GM19193 (cell line): Measurements from ENCODE around the gene KLHL26.

Experiments
- POLR2A ChIP-seq: IDR thresholded peaks from 4 replicates; pipeline ENCODE4 v1.6.1; 2011; ENCODE audit not compliant: insufficient read depth, insufficient read length; ENCODE audit errors: extremely low read depth

Gene KLHL26

DNA sequence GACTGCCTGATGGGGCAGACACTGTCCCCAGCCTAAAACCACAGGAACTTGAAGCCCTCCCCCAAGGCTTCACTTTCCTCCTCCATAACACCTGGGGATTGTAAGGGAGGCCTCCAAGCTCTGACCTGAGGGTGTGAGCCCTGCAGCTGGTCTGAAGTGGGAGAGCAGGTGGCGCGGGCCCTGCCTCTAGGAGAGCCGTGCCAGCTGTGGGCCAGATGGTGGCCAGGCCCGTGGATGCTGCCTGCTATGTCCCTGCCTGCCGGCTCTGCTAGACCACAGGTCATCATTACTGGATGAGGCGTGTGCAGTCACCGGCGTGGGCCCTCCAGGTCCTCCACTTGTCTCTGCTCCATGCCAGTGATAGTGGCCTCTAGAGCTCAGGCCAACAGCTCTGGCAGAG is 3.5 kb upstream of the KLHL26 start:
- TF ChIP-seq POLR2A: no peak

DNA sequence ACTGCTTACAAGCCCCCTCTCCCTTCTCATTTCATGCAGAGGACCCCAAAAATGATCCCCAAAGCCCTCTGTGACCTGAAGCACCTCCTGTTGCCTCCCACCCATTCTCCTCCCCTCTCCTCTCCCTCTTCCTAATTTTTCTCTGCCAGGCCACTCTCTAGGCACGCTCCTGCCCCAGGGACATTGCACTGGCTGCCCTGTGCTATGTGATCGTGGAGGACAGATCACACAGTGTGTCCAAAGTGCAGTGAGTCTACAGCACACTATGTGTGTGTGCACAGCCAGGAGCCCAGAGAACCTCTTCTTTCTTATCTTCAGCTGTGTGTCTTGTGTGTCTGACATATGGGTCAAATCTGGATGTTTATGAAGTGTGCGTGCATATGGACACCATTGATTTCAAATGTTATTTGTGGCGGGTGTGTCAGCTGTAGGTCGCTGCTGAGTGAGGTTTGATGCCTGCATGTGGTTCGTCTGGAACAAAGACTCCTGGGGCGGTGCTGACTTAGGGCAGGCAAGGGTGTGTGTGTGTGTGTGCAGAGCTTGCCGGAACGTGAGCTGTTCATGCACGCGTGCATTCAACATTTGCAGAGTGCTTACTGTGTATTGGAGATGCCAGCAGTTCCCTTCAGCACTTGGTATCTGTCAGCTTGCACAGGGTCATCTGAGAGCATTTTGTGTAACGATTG is 2.1 kb upstream of the KLHL26 start:
- no peak for TF ChIP-seq POLR2A

DNA sequence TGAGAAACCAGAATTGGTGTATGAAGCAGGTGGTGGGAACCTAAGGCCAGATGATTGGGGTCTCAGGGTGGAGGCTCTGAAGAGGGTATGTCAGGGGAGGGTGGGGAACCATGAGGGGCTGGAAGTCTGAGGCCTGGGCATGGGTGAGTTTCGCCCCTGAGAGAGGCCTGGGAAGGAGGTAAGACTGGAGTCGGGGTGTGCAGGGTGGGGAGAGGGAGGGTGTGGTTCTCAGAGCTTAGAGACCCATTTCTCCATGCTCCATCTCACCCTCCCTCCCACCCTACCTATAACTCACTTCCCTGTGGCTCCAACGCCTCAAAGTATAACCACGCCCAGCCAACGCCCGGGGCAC is 1.0 kb upstream of the KLHL26 start:
- no peak for TF ChIP-seq POLR2A

DNA sequence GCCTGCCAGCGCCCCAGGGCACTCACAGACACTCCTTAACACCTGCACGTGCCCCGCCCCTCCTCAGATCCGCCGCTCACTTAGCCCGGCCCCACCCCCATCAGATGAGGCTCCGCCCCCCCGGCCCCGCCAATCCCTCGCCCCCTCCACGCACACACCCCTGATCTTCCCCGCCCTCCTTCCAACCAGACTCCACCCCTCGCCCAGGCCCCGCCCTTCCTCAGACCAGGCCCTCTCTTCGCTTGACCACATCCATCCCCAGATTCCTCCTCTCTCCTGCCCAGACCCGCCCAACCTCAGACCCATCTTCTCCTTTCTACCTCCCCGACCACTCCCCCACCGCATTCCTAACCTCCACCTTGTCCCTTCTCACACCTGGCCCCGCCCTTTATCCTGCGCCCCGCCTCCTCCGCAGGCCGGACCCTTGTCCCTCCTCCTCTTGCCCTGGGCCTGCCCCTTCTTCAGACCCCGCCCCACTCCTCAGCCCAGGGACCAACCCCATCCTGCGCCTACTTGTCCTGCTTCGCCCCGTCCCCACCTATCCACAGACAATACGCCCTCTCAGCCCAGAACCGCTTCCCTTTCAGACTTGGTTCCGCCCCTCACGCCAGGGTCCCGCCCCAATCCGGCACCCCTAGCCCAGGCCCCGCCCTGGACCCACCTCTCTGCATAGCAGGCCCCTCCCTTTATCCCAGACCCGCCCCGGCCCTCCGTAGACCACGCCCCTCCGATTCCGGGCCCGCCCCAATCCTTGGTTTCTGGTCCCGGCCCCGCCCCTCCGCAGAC is 452 bp upstream of the KLHL26 start:
- TF ChIP-seq POLR2A: no peak

DNA sequence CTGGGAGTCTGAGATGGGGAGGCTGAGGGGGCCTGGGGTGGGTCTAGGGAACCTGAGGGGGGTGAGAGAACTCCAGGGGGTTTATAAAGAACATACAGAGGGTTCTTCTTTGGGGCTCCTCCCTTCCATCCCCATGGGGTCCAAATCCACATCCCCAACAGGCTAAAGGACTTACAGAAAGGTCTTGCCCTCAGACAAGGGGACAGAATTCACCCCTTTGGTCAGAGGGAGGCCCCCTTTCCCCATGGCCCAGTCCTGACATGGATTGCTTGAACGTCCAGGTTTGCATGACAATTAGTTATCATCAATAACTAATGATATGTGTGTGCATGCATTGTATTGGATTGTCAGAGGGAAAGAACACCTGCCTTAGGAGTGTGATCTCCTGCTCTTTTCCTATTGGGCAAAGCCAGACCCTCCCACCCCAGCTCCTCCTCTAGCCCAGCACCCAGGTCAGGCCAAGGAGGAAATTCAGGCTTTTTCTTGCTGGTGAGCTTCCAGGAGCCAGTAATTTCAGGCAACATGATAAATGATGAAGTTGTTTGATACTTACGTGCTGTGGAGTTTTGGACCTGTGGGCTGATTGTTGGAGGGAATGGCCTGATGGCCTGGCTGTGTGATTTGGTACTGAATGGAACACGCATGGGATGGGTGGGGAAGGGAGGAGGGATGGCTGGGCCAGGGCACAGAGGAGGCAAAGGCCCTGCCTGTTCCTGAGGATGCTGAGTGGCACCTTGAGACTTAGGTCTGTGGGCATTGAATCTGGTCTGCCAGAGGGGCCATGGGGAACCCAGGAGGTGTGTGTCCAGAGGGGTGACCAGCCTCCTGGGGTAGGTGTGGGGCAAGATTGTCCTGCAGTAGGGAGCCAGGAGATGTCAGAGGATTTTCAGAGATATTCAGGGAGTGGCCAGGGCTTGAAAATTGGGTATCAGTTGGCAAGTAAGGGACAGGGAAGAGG is 1.1 kb downstream of the KLHL26 start:
- no peak for TF ChIP-seq POLR2A

DNA sequence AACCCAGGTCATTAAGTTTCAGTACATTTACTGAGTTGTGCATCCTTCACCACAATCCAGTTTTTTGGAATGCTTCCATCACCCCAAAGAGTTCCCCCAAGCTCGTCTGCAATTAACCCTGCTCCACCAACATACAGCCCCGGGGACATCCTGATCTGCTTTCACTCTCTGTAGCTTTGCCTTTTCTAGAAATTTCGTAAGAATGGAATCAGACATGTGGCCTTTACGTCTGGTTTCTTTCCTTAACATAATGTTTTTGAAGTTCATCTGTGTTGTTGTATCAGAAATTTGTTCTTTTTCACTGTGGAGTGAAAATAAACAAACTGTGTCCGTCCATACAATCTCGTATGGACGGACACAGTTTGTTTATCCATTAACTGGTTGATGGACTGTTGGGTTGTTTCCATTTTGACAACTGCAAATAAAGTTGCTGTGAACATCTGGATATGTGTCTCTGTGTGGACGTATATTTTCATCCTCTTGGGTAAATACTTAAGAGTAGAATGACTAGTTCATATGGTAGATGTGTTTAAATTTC is 2.9 kb downstream of the KLHL26 start:
- no peak for TF ChIP-seq POLR2A

DNA sequence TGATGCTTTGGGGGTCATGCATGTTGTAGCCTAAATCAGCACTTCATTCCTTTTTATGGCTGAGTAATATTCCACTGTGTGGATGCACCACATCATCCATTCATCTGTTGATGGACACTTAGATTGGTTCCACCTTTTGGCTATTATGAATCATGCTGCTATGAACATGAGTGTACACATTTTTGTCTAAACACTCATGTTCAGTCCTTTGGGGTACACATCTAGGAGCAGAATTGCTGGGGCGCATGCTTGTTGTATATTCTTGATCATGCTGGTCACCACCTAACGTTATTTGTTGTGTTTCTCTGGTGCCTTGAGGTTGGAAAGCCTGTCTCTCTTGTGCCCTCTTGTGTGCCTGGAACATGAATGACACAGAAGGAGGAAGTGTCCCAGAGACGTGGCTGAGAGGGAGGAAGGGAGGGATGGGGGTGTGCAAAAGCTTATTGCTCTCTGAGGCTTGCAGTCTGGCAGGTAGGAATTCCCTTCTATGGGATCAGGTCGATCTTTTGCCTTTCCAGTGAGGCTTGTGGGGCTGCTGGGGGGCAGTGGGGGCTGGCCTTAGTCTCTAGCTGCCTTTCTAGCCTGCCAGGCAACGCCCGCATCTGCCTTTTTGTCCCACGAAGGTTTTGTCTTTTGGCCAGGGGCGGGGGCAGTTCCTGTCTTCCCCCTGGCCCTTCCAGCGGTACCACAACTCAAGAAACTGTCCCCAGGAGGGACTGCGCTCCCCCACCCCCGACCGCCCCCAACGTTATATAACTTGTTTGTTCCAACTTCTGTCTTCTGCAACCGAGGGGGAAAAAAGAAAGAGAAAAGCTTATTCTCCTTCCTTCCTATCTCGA is 7.6 kb downstream of the KLHL26 start:
- TF ChIP-seq POLR2A: no peak

DNA sequence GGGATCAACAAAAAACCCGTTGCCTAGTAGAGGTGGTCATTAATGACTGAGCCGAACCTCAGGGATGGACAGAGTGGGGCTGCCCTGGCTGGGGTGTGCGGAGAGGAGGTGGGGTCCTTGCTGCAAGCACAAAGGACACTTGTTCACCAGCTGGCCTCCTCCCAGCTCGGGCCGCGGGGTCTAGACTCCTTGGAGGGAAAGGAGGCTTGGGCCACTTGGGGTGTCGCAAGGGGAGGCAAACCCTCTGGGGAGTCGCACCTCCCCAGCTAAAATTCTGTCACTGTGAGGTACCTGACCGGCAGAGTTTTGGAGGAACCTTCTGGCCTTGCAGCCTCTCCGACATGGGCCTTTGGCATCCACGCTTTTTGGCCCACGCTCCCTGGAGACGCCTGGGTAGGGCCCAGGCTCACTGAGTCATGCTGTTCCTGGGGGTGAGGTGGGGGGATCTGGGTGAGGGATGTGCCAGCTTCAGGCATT is 8.2 kb downstream of the KLHL26 start:
- no peak for TF ChIP-seq POLR2A

DNA sequence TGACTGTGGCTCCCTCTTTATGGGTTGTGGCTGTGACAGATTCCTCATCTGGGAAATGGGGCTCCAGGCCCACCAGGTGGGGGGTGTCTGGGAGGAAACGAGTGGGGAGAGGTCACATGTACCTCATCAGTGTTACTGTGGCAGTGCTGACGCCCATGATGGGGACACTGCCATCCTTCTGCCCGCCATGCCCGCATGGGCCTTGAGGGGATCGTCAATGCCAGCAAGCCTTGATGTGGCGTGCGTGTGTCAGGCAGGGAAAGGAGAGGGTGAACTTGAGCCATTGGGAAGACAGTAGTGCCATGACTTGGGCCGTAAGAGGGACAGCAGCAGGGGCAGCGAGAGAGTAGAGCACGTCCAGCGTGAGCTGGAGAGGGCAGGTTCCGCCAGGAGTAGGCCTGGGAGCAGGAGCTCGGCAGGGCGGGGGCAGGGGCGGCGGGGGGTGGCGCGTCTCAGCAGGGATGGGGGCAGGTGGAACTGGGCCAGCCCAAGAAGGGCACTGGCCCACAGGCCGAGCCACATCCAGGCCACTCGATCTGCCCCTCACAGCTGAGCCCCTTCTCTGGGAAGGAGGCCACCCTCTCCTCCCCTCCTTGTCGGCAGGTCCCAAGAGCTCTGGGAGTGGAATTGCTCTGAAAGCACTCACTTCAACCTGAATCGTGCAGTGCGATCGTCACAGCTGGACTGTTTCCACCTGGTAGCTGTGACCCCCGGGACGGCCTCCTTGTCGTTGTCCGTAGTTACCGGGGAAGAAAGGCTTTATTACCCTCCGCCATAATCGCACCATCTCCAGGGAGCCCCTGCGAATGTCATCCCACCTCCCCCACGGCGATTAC is 9.9 kb downstream of the KLHL26 start:
- no peak for TF ChIP-seq POLR2A

DNA sequence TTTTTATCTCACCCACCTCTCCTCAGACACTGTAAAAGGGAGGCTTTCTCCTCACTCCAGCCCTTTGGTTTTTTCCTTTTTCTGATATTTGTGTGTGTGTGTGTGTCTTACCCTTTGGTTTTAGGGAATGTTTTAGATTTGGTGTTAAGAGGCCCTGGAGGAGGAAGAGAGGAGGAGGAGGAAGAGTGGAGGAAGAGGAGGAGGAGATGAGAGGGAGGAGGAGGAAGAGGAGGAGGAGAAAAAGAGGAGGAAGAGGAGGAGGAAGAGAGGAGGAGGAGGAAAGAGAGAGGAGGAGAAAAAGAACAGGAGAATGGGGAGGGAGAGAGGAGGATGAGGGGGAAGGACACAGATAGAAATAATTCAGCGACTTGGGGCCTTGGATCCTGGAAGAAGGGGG is 10.5 kb downstream of the KLHL26 start:
- TF ChIP-seq POLR2A: no peak

DNA sequence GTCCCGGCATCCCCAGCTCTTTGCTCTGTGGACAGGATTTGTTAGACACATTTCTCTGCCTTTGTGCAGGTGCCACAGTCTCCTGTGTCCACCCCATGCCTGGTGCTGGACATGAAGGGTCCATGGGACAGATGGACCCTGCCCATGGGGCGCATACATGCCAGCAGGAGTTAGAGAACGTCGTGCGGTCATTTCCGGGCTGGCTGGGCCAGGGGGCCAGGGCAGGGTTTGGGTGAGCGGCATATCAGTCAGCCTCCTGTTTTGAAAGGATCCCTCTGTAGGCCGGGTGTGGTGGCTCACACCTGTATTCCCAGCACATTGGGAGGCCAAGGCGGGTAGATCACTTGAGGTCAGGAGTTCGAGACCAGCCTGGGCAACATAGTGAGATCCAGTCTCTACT is 11.0 kb downstream of the KLHL26 start:
- TF ChIP-seq POLR2A: no peak

DNA sequence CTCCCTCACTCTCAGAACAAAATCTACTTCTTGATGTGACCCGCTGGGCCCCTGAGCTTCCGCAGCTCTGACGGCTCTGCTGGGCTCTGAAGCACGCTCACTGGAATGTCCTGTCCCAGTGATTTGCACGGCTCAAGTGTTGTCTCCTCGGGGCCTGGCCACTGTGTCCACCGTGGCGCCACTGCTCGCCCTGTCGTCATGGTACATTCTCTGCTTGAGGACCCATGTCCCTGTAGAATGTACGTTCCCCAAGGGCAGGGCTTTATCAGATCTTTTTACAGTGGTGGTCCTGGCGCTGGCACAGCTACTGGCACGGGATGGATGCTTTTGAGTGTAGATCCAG is 12.1 kb downstream of the KLHL26 start:
- TF ChIP-seq POLR2A: no peak

DNA sequence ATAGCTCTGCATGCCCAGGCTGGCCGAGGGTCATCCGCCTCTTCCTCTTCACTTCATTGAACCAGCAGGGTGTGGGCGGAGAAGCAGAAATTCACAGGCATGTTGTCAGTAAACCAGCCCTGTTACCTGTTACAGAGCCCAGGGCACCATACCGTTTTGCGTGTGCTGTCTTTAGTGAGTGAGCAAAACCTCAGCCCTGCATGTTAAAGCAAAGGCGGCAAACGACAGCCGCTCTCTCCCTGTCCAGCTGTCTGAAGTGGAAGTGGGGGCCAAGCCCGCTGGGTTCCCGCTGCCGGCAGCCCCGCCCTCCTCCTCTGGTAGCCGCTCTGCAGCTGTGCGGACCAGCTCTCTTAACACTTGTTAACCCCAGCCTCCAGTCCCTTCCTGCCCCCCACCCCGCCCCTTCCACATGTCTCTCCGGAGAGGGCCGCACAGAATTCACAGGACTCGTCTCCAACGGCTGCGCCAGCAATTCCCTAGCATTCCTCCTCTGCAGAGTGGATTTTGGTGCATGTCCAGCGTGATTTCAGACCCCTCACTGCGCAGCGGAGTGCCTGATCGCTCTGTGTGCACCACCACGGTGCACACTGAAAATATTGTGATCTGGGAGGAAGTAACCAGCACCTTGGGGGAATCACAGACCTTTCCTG is 12.7 kb downstream of the KLHL26 start:
- no peak for TF ChIP-seq POLR2A
